Cardiac fibroblast (primary cell): ENCODE data around the gene LRRC40.

Experiments used
- DNase-seq, 2 donors: peaks; one replicate each; pipeline versions ENCODE4 v3.0.0 to v3.0.0-alpha.2; 2010; ENCODE audit warnings: low read depth in 2 of 2
- H3K4me3 ChIP-seq, 2 donors: replicated peaks in 1 of 2; 1 replicate in 1 of 2; 2 replicates in 1 of 2; pipeline ENCODE4 v1.5.1; 2011; ENCODE audit warnings: low read depth in 2 of 2, low read length in 2 of 2, mild to moderate bottlenecking in 2 of 2, moderate library complexity in 1 of 2
- TF ChIP-seq, protein P1 (sequence below): IDR thresholded peaks from one replicate; pipeline ENCODE4 v1.5.1; 2011; ENCODE audit warnings: low read depth, mild to moderate bottlenecking, low read length, inconsistent platforms

LRRC40 gene

DNA sequence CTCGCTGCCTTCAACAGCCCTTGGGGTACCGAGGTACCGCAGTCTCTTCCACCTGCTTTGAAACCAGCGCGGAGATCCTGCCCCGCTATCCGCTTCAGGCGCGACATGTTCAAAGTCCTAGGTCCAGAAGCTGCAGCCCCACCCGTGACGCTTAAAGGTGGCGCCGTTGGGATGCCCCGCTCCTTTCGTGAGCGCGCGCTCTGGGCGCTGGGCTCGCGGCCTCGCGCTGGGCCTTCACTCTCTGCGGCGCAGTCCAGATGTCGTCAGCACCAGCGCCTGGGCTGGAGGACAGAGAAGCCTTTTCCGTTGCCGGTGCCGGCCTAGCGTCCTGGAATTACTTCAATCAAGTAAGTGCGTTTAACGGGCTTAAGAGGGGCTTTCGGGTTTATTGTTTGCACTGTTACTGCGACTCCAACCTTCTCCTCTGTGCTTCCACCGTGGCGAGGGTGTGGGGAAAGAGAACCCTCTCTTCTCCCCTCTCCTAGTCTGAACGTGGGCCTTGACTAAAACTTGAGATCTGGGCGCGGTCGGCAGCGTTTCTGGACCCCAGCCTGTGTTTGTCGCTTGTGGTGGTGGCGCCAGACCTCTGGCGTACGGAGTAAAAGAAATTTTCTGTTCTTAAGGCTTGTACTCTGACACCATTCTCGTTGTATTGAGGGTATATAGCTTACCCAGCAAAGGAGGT, at the start of gene LRRC40:
Gene LRRC40, minus strand, starts transcription at position 146 of the 685 bp plus-strand sequence. Its CDS starts 39 bp downstream, at position 107.
- TF ChIP-seq, protein P1, sequence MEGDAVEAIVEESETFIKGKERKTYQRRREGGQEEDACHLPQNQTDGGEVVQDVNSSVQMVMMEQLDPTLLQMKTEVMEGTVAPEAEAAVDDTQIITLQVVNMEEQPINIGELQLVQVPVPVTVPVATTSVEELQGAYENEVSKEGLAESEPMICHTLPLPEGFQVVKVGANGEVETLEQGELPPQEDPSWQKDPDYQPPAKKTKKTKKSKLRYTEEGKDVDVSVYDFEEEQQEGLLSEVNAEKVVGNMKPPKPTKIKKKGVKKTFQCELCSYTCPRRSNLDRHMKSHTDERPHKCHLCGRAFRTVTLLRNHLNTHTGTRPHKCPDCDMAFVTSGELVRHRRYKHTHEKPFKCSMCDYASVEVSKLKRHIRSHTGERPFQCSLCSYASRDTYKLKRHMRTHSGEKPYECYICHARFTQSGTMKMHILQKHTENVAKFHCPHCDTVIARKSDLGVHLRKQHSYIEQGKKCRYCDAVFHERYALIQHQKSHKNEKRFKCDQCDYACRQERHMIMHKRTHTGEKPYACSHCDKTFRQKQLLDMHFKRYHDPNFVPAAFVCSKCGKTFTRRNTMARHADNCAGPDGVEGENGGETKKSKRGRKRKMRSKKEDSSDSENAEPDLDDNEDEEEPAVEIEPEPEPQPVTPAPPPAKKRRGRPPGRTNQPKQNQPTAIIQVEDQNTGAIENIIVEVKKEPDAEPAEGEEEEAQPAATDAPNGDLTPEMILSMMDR = peak; percentile 7

DNA sequence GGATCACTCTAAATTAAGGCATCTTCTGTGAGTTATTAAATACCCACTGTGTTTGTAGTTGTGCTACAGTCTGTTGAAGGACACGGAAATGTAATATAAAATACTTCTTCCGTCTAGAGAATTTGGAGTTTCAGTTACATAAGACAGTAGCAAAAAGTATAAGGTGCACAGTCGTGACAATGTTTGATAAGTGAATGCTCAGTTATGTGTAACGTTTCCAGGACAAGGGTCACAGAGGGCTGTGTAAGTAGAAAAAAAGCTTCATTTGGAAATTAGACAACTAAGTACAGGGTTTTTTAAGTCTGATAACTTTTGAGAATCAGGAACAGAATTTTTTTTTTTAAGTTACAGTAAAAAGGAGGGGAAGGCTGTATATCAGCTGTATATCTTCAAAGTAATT, 43.4 kb upstream of the LRRC40 start:
- TF ChIP-seq, protein P1 = no peak
- H3K4me3 ChIP-seq = no peak overlapping the region
- DNase-seq = no peak

More for the DNA sequence above, at the start of gene LRRC40:
- peak; percentile 95 to 97 for DNase-seq
- peak within 1 kb of the TSS; percentile 84 to 95 for H3K4me3 ChIP-seq

DNA sequence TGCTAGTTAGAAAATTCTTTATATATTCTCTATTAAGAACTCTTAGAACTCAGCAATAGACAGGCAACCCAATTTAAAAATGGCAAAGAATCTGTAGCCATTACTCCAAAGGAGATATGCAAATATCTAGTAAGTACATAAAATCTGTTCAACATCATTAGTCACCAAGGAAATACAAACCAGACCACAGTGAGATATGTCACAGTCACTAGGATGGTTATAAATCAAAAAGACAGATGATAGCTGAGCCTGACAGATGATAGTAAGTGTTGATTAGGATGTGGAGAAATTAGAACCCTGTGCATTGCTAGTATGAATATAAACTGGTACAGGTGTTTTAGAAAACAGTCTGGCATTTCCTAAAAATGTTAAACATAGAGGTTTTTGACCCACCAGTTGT, 42.4 kb upstream of the LRRC40 start:
- TF ChIP-seq, protein P1 = no peak
- H3K4me3 ChIP-seq = no peak overlapping the region
- no peak for DNase-seq

DNA sequence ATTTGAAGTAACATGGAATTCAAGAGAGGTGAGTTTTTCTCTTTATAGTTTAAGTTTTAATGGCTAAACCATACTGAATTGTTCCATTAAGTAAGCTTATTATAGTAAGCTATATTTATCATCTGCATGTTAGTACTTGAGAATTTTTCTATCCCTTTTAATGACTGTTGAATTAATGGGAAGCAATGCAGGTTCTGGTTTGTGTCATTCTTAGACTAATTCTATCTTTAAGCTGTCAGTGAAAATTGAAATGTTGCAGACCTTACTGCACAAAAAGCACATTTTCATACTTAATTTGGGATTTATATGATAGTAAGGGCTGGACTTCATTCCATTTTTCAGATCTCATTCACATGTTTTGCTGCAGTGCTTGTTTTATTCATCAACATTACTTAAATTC, 41.7 kb upstream of the LRRC40 start:
- TF ChIP-seq, protein P1 = no peak
- H3K4me3 ChIP-seq = no peak overlapping the region
- DNase-seq = no peak

DNA sequence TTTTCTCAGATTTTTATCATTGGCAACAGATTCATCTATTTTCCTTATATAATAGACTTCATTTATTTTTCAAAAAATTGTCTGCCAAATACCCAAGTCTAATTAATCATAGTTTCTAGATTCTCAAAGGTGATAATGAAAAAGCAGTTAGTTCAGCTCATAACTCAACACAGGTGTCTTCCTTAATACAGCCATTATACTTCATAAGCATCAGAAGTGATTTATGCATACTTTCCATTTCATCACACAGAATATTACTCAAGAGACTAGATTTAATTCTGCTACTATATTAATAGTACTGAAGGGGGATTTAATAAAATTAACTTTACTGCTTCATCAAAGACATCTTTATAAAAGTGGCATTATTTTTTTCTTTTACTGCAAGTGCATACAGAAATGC, 34.6 kb upstream of the LRRC40 start:
- TF ChIP-seq, protein P1 = no peak
- no peak for DNase-seq

DNA sequence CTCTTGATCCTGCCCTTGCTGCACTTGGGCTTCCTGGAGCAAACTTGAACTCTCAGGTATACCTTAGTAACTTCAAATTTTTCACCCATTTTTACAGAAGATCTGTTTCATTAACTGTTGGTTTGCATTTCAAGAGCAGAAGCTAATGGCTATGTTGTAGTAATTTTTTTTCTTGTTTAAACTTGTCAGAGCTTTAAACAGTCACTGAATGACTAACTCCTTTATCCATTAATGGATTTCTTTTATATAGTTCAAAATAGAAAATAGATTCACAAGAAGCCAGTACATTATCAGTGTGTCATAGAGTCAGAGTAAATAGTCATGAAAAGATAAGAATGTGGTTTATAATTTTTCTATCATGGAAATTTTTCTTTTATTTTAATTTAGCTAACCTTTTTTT, 29.4 kb upstream of the LRRC40 start:
- H3K4me3 ChIP-seq = no peak overlapping the region
- TF ChIP-seq, protein P1 = no peak
- DNase-seq = no peak

More for the DNA sequence above, 34.6 kb upstream of the LRRC40 start:
- H3K4me3 ChIP-seq = no peak overlapping the region

DNA sequence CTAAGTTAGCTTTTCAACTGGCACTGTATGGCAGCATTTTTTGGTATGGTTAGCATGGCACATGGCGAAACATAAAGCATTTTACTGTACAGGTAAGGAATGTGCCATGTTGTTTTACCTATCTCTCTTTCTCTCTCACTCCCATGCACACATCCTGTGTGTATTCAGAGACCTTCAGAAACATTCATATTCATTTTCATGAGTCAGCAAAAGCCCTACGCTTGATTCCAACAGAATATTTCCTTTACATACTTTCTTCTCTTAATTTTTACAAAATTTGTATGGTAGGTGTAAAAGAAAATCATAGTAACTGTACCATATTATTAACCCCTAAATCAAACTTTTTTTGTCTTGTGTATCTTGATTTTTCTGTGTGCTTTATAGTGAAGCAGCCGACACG, 26.1 kb upstream of the LRRC40 start:
- no peak overlapping the region for H3K4me3 ChIP-seq
- DNase-seq = no peak
- TF ChIP-seq, protein P1 = no peak
